ENCODE measurements around the gene PRICKLE4.

DNA sequence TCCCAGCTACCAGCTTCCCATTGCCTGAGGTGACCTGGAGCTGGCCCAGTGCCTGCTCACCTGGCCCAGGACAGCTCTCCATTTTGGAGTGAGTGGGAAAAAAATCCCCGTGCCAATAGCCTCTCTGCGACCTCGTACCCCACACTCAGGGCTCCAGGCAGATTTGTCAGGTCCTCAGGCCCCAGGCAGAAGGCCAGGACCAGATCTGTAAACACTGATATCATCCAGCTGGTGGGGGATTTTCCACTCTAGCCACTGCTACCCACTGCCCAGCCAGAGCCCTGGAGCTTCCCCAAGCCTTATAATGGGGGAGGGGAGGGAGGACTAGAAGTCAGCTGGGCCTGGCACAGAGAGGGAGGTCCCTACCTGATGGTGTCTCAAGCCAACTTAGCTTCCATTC lies 32.0 kb upstream of the PRICKLE4 start:
- TF ChIP-seq POLR2AphosphoS5 (IDR thresholded peaks at IDR 0.05; ENCODE audit: low read depth) (no peak), EZH2 (IDR thresholded peaks at IDR 0.05; ENCODE audit: low read depth, unreplicated experiment) (no peak), ZNF114 (CRISPR knock-in tag; IDR thresholded peaks at IDR 0.05) (no peak), CREB1 (CRISPR knock-in tag; IDR thresholded peaks at IDR 0.05; ENCODE audit: low read depth) (no peak), EZH2phosphoT487 (IDR thresholded peaks at IDR 0.05; ENCODE audit: unreplicated experiment) (no peak), ZNF331 (CRISPR knock-in tag; IDR thresholded peaks at IDR 0.05; ENCODE audit: low read depth) (no peak)
- TF ChIP-seq, protein P1, sequence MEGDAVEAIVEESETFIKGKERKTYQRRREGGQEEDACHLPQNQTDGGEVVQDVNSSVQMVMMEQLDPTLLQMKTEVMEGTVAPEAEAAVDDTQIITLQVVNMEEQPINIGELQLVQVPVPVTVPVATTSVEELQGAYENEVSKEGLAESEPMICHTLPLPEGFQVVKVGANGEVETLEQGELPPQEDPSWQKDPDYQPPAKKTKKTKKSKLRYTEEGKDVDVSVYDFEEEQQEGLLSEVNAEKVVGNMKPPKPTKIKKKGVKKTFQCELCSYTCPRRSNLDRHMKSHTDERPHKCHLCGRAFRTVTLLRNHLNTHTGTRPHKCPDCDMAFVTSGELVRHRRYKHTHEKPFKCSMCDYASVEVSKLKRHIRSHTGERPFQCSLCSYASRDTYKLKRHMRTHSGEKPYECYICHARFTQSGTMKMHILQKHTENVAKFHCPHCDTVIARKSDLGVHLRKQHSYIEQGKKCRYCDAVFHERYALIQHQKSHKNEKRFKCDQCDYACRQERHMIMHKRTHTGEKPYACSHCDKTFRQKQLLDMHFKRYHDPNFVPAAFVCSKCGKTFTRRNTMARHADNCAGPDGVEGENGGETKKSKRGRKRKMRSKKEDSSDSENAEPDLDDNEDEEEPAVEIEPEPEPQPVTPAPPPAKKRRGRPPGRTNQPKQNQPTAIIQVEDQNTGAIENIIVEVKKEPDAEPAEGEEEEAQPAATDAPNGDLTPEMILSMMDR (conservative IDR thresholded peaks at IDR 0.05; ENCODE audit: low read depth in 2 of 2): no peak
- TF ChIP-seq, protein P2, sequence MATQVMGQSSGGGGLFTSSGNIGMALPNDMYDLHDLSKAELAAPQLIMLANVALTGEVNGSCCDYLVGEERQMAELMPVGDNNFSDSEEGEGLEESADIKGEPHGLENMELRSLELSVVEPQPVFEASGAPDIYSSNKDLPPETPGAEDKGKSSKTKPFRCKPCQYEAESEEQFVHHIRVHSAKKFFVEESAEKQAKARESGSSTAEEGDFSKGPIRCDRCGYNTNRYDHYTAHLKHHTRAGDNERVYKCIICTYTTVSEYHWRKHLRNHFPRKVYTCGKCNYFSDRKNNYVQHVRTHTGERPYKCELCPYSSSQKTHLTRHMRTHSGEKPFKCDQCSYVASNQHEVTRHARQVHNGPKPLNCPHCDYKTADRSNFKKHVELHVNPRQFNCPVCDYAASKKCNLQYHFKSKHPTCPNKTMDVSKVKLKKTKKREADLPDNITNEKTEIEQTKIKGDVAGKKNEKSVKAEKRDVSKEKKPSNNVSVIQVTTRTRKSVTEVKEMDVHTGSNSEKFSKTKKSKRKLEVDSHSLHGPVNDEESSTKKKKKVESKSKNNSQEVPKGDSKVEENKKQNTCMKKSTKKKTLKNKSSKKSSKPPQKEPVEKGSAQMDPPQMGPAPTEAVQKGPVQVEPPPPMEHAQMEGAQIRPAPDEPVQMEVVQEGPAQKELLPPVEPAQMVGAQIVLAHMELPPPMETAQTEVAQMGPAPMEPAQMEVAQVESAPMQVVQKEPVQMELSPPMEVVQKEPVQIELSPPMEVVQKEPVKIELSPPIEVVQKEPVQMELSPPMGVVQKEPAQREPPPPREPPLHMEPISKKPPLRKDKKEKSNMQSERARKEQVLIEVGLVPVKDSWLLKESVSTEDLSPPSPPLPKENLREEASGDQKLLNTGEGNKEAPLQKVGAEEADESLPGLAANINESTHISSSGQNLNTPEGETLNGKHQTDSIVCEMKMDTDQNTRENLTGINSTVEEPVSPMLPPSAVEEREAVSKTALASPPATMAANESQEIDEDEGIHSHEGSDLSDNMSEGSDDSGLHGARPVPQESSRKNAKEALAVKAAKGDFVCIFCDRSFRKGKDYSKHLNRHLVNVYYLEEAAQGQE (IDR thresholded peaks at IDR 0.05; ENCODE audit: unreplicated experiment): no peak
- TF ChIP-seq, protein P3, sequence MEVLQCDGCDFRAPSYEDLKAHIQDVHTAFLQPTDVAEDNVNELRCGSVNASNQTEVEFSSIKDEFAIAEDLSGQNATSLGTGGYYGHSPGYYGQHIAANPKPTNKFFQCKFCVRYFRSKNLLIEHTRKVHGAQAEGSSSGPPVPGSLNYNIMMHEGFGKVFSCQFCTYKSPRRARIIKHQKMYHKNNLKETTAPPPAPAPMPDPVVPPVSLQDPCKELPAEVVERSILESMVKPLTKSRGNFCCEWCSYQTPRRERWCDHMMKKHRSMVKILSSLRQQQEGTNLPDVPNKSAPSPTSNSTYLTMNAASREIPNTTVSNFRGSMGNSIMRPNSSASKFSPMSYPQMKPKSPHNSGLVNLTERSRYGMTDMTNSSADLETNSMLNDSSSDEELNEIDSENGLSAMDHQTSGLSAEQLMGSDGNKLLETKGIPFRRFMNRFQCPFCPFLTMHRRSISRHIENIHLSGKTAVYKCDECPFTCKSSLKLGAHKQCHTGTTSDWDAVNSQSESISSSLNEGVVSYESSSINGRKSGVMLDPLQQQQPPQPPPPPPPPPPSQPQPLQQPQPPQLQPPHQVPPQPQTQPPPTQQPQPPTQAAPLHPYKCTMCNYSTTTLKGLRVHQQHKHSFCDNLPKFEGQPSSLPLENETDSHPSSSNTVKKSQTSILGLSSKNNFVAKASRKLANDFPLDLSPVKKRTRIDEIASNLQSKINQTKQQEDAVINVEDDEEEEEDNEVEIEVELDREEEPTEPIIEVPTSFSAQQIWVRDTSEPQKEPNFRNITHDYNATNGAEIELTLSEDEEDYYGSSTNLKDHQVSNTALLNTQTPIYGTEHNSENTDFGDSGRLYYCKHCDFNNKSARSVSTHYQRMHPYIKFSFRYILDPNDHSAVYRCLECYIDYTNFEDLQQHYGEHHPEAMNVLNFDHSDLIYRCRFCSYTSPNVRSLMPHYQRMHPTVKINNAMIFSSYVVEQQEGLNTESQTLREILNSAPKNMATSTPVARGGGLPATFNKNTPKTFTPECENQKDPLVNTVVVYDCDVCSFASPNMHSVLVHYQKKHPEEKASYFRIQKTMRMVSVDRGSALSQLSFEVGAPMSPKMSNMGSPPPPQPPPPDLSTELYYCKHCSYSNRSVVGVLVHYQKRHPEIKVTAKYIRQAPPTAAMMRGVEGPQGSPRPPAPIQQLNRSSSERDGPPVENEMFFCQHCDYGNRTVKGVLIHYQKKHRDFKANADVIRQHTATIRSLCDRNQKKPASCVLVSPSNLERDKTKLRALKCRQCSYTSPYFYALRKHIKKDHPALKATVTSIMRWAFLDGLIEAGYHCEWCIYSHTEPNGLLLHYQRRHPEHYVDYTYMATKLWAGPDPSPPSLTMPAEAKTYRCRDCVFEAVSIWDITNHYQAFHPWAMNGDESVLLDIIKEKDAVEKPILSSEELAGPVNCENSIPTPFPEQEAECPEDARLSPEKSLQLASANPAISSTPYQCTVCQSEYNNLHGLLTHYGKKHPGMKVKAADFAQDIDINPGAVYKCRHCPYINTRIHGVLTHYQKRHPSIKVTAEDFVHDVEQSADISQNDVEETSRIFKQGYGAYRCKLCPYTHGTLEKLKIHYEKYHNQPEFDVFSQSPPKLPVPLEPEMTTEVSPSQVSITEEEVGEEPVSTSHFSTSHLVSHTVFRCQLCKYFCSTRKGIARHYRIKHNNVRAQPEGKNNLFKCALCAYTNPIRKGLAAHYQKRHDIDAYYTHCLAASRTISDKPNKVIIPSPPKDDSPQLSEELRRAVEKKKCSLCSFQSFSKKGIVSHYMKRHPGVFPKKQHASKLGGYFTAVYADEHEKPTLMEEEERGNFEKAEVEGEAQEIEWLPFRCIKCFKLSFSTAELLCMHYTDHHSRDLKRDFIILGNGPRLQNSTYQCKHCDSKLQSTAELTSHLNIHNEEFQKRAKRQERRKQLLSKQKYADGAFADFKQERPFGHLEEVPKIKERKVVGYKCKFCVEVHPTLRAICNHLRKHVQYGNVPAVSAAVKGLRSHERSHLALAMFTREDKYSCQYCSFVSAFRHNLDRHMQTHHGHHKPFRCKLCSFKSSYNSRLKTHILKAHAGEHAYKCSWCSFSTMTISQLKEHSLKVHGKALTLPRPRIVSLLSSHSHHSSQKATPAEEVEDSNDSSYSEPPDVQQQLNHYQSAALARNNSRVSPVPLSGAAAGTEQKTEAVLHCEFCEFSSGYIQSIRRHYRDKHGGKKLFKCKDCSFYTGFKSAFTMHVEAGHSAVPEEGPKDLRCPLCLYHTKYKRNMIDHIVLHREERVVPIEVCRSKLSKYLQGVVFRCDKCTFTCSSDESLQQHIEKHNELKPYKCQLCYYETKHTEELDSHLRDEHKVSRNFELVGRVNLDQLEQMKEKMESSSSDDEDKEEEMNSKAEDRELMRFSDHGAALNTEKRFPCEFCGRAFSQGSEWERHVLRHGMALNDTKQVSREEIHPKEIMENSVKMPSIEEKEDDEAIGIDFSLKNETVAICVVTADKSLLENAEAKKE (CRISPR knock-in tag; IDR thresholded peaks at IDR 0.05): no peak

All from GM23338 (cell line).